ENCODE results near the gene EFNB3.

DNA sequence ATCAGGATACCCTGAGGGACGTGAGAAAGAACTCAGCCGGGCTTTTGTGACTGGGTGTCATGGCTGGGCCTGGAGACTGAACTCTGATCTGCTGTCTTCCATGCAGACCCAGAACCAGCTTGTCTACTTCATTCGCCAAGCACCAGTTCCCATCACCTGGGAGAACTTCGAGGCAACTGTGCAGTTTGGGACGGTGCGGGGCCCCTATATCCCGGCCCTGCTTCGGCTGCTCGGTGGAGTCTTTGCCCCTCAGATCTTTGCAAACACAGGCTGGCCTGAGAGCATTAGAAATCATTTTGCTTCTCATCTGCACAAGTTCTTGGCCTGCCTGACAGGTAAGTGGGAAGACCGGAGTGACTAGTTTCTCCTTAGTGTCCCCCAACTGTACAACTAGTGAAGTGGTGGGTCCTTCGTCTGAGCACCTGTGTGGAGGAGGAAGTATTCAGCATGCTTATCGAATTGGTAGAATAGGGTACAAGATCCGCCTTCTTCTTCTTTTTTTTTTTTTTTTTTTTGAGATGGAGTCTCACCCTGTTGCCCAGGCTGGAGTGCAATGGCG lies 28.1 kb downstream of the EFNB3 start:
- TF ChIP-seq, protein P1, sequence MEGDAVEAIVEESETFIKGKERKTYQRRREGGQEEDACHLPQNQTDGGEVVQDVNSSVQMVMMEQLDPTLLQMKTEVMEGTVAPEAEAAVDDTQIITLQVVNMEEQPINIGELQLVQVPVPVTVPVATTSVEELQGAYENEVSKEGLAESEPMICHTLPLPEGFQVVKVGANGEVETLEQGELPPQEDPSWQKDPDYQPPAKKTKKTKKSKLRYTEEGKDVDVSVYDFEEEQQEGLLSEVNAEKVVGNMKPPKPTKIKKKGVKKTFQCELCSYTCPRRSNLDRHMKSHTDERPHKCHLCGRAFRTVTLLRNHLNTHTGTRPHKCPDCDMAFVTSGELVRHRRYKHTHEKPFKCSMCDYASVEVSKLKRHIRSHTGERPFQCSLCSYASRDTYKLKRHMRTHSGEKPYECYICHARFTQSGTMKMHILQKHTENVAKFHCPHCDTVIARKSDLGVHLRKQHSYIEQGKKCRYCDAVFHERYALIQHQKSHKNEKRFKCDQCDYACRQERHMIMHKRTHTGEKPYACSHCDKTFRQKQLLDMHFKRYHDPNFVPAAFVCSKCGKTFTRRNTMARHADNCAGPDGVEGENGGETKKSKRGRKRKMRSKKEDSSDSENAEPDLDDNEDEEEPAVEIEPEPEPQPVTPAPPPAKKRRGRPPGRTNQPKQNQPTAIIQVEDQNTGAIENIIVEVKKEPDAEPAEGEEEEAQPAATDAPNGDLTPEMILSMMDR (conservative IDR thresholded peaks at IDR 0.05; ENCODE audit: low read length) = no peak
- no peak for TF ChIP-seq EZH2phosphoT487 (IDR thresholded peaks at IDR 0.05; ENCODE audit: borderline replicate concordance)

All from Loucy (cell line).